Spleen (tissue), 11 donors: Measurements from ENCODE around the gene DGAT2. TPM values are rescaled to one million over a fixed set of nuclear protein-coding genes. Genes with fewer than 3 reads are reported as not detected.
A peak's percentile ranks its signal among the peaks of the same experiment; 100 is the strongest.

Experiments
- DNase-seq: peaks from one replicate; pipeline ENCODE4 v3.0.0-alpha.2; 2020
- H3K27ac ChIP-seq, 8 donors: fragments of 200-600 bp; sonication (generic) in 7 of 8; 1 replicate in 4 of 8; 2 replicates in 4 of 8; pipeline versions ENCODE4 v1.5.0 to v1.8.0; 2016 to 2021; ENCODE audit warnings: inconsistent platforms in 4 of 8, mild to moderate bottlenecking in 4 of 8, moderate library complexity in 1 of 8
- H3K27me3 ChIP-seq, 7 donors: fragments of 200-600 bp; sonication (generic) in 6 of 7; replicated peaks in 1 of 7; 1 replicate in 4 of 7; 2 replicates in 3 of 7; pipeline versions ENCODE4 v1.5.0 to v1.8.0; 2016 to 2021; ENCODE audit warnings: inconsistent platforms in 3 of 7, mild to moderate bottlenecking in 1 of 7
- H3K36me3 ChIP-seq, 6 donors: fragments of 200-600 bp; sonication (generic) in 5 of 6; 1 replicate in 4 of 6; 2 replicates in 2 of 6; pipeline versions ENCODE4 v1.5.0 to v1.8.0; 2016 to 2021; ENCODE audit warnings: inconsistent platforms in 2 of 6
- H3K4me1 ChIP-seq, 6 donors: fragments of 200-600 bp; sonication (generic) in 5 of 6; 1 replicate in 3 of 6; 2 replicates in 3 of 6; pipeline versions ENCODE4 v1.5.0 to v1.8.0; 2016 to 2021; ENCODE audit warnings: inconsistent platforms in 3 of 6
- H3K4me3 ChIP-seq, 8 donors: fragments of 200-600 bp; sonication (generic) in 7 of 8; 1 replicate in 4 of 8; 2 replicates in 4 of 8; pipeline versions ENCODE4 v1.5.0 to v1.8.0; 2016 to 2021; ENCODE audit warnings: inconsistent platforms in 4 of 8, mild to moderate bottlenecking in 4 of 8, moderate library complexity in 2 of 8
- H3K9me3 ChIP-seq, 8 donors: fragments of 200-600 bp; sonication (generic) in 7 of 8; 1 replicate in 4 of 8; 2 replicates in 4 of 8; pipeline versions ENCODE4 v1.5.0 to v1.8.0; 2016 to 2021; ENCODE audit warnings: inconsistent platforms in 4 of 8
- POLR2A ChIP-seq, 3 donors: fragments of 450-650 bp; IDR thresholded peaks; one replicate each; pipeline ENCODE4 v1.5.1; 2017; ENCODE audit warnings: antibody characterized with exemption in 3 of 3, mild to moderate bottlenecking in 1 of 3
- POLR2AphosphoS5 ChIP-seq, 3 donors: sonication (generic); formaldehyde crosslinking; IDR thresholded peaks; one replicate each; pipeline ENCODE4 v1.5.1; 2017; ENCODE audit warnings: antibody characterized with exemption in 3 of 3
- WGBS, 5 donors: extraction: QIAGEN DNeasy Blood & Tissue Kit in 3 of 5; methylation state at CpG; one replicate each; pipeline versions ENCODE4 v1.1.5 to v1.1.7; 2013 to 2018; 5-methylcytosine and 5-hydroxymethylcytosine counted together
- intact Hi-C: fragments of 100-400 bp; cut with DNase I; formaldehyde crosslinking; loops from one replicate; pipeline ENCODE4 v1.15.0; 2023; ENCODE audit warnings: low total_unique reads
- polyA plus RNA-seq, 3 donors: library from polyadenylated mRNA; stranded (reverse); fragments of 200-250 nt; gene quantifications; one replicate each; pipeline ENCODE4 v1.2.1, GENCODE V29; 2013
- total RNA-seq, 7 donors: library from RNA; depleted of rRNA in 3 of 7; stranded (reverse); fragments of >200 nt in 3 of 7; fragmentation: NEBNext Ultra II Directional in 4 of 7; extraction: Animal tissue kit (Norgen Biotek cat#: 25700) in 4 of 7; gene quantifications; one replicate each; pipeline versions ENCODE4 v1.1.0 to v1.2.1, GENCODE V29; 2016 to 2021
- TF ChIP-seq, protein P1 (sequence below), 11 experiments: fragments of 200-600 bp in 7 of 11; fragments of 450-650 bp in 4 of 11; sonication (generic) in 4 of 11; IDR thresholded peaks in 8 of 11; conservative IDR thresholded peaks in 3 of 11; 1 replicate in 7 of 11; 2 replicates in 4 of 11; pipeline versions ENCODE4 v1.4.0 to v1.8.0; 2016 to 2021; ENCODE audit warnings: antibody characterized with exemption in 11 of 11, inconsistent platforms in 4 of 11, mild to moderate bottlenecking in 1 of 11
- donor health status: healthy with polysubstance abuse.
- donor health status: DM: no; HTN: no; CAD: no; lungs with moderate emphysema.
- donor health status: DM: no; HTN: no; CAD: no.
- donor health status: Bipolar disorder and iron deficiency.
- donor health status: healthy.
- donor health status: DM: no; HTN: no; CAD: no.
- donor health status: DM: yes; HTN: yes; CAD: no.

Gene DGAT2
- total and polyA plus RNA-seq, 10 donors: 3.5 to 71.7 (median 15.9) TPM

DNA sequence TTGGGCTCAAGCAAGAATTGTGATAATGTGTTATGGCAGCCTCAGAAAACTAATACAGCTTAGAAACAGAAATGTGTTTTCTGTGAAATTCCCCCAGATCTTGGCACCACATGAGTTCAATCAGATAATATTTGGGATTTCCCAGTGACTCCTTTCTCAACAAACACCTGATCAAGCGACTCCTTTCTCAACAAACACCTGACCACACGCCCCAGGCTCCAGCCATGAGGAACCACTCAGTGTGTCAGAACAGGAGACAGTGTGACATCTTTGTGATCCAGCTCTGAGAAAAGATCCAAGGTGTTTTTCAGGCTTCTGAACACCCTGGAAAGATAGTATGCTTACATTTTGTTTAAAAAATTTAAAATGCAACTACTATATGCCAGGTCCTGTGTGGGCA is 44.5 kb downstream of the DGAT2 start:
- DNase-seq: no peak
- Histone ChIP-seq H3K4me3 (no peak overlapping the region), H3K36me3 (no peaks in the 10 kb centered on the region), H3K4me1 (peaks cover 19 to 59% (median 41%) of the 10 kb centered on the region in 6 donors), H3K9me3 (no peaks in the 10 kb centered on the region), H3K27ac (no peak overlapping the region), H3K27me3 (no peaks in the 10 kb centered on the region)
- WGBS, 5 donors: 60 to 84% (median 70%) methylated on average over 2 of the region's 2 CpGs
- no peak for TF ChIP-seq POLR2A (IDR thresholded peaks at IDR 0.05)
- TF ChIP-seq, protein P1, sequence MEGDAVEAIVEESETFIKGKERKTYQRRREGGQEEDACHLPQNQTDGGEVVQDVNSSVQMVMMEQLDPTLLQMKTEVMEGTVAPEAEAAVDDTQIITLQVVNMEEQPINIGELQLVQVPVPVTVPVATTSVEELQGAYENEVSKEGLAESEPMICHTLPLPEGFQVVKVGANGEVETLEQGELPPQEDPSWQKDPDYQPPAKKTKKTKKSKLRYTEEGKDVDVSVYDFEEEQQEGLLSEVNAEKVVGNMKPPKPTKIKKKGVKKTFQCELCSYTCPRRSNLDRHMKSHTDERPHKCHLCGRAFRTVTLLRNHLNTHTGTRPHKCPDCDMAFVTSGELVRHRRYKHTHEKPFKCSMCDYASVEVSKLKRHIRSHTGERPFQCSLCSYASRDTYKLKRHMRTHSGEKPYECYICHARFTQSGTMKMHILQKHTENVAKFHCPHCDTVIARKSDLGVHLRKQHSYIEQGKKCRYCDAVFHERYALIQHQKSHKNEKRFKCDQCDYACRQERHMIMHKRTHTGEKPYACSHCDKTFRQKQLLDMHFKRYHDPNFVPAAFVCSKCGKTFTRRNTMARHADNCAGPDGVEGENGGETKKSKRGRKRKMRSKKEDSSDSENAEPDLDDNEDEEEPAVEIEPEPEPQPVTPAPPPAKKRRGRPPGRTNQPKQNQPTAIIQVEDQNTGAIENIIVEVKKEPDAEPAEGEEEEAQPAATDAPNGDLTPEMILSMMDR (IDR thresholded peaks at IDR 0.05 in 8 of 11, conservative IDR thresholded peaks at IDR 0.05 in 3 of 11): no peak
- TF ChIP-seq POLR2AphosphoS5 (IDR thresholded peaks at IDR 0.05): no peak
- intact Hi-C loops: no loop called here

DNA sequence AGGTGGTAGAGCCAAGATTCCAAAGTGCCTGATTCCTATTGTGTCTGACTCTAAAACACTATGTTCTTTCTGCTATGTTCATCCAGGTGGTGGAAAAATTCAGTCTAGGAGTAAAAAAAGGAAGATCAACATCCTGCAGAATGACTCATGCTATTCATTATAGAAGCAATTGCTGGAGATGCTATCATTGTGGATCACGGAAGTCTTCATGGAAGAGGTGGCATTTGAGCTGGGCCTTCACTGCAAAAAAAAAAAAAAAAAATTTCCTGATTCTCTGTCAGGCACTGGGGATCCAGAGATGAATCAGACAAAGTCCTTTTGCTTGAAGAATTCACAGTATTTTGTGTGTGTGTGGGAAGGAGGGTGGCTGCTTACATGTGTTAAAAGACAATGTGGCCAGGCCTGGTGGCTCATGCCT is 45.1 kb downstream of the DGAT2 start:
- no peaks in the 10 kb centered on the region for H3K27me3 ChIP-seq
- H3K4me1 ChIP-seq: peaks cover 19 to 65% (median 46%) of the 10 kb centered on the region in 6 donors
- intact Hi-C loops: no loop called here
- 75 to 86% (median 85%) methylated on average over 1 of the region's 1 CpG for WGBS, 5 donors
- H3K9me3 ChIP-seq: no peaks in the 10 kb centered on the region
- H3K27ac ChIP-seq: peak overlapping the region in 5 of 8 donors; percentile 93 to 99 (median 97)
- no peak for DNase-seq
- no peaks in the 10 kb centered on the region for H3K36me3 ChIP-seq
- peak overlapping the region in 2 of 8 donors; percentile 80 to 93 for H3K4me3 ChIP-seq
- TF ChIP-seq, protein P1 (IDR thresholded peaks at IDR 0.05 in 8 of 11, conservative IDR thresholded peaks at IDR 0.05 in 3 of 11): no peak
- TF ChIP-seq POLR2A (IDR thresholded peaks at IDR 0.05) (no peak), POLR2AphosphoS5 (IDR thresholded peaks at IDR 0.05) (no peak)

DNA sequence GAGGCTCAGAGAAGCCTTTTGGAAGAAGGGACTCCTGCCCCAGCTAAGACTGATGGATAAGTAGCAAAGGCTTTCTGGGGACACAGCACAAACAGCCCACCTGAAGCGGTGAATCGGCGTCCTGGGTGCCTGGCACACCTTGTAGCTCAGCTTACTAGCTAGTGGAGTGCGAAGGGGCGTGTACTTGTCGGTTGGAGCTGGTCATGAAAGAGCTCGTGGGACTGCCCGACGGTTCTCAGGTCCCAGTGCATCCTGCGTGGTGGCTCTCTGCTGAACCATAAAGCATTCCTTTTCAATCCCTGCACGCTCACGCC is 45.7 kb downstream of the DGAT2 start:
- no peak for TF ChIP-seq POLR2AphosphoS5 (IDR thresholded peaks at IDR 0.05)
- TF ChIP-seq, protein P1 (IDR thresholded peaks at IDR 0.05 in 8 of 11, conservative IDR thresholded peaks at IDR 0.05 in 3 of 11): no peak
- TF ChIP-seq POLR2A (IDR thresholded peaks at IDR 0.05): no peak
- H3K4me1 ChIP-seq: peaks cover 19 to 71% (median 53%) of the 10 kb centered on the region in 6 donors
- intact Hi-C loops: no loop called here

DNA sequence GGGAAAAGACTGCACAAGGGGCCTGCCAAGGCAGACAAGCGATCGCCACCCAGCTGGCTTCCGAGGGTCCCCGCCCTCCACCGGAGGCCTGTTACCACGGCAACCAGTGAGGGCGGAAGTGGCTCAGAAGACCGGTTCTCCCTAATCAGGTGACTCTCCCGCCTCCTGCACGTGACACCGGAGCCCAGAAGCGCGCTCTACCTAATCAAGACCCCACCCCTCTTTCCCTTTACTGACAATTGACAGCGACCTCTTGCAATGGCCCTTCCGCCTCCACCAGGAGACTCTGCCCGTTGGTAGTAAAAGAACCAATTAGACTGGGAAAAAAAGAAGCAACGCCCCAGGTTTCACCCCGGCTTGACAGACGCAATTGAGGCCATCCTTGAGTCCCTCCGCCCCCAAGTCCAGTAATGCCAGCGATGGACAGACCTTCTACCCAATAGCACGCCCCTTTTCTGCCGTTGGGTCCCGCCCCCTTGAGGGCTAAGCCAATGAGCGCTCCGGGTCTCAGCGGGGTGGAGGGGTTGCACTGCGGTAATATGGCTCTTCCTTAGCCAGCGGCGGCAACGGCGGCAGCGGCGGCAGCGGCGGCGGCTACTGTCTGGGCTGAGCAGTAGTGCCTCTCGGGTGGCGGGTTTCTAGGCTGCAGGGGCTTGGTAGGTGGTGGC is 46.2 kb downstream of the DGAT2 start, which contains the start of gene UVRAG:
Gene UVRAG (plus strand): TSS at position 534 of the 668 bp plus-strand sequence. CDS start 198 bp downstream, outside the sequence.
- WGBS, 5 donors: 0 to 1% (median 1%) methylated on average over 20 to 39 of the region's 39 CpGs
- DNase-seq: peak; percentile 99
- Histone ChIP-seq H3K4me3 (peak within 1 kb of the TSS; percentile 69 to 96 (median 94)), H3K27ac (peak within 1 kb of the TSS; percentile 93 to 99 (median 96)), H3K9me3 (no peaks in the 10 kb centered on the region), H3K27me3 (no peaks in the 10 kb centered on the region), H3K4me1 (peaks cover 19 to 72% (median 58%) of the 10 kb centered on the region in 6 donors), H3K36me3 (no peaks in the 10 kb centered on the region)
- intact Hi-C loops: no loop called here
- peak in 2 of 3 donors; percentile 90 to 93 for TF ChIP-seq POLR2A (IDR thresholded peaks at IDR 0.05)
- peak; percentile 97 to 98 (median 98) for TF ChIP-seq POLR2AphosphoS5 (IDR thresholded peaks at IDR 0.05)
- TF ChIP-seq, protein P1 (IDR thresholded peaks at IDR 0.05 in 8 of 11, conservative IDR thresholded peaks at IDR 0.05 in 3 of 11): peak in 8 of 11 experiments; percentile 17 to 57 (median 42)

More for the DNA sequence above, 45.7 kb downstream of the DGAT2 start:
- DNase-seq: no peak
- no peaks in the 10 kb centered on the region for H3K9me3 ChIP-seq
- no peaks in the 10 kb centered on the region for H3K27me3 ChIP-seq
- peak overlapping the region; percentile 93 to 99 (median 96) for H3K27ac ChIP-seq
- no peaks in the 10 kb centered on the region for H3K36me3 ChIP-seq
- WGBS, 5 donors: 0 to 1% (median 1%) methylated on average over 9 to 12 of the region's 12 CpGs
- H3K4me3 ChIP-seq: peak overlapping the region; percentile 69 to 96 (median 94)
